Mesendoderm (in vitro differentiated cells): ENCODE results near the gene FTCDNL1.

Source experiments
- DNase-seq: peaks from one replicate; pipeline ENCODE4 v3.0.0; 2013
- H2AK5ac ChIP-seq: 2 replicates; pipeline ENCODE4 v1.6.1; 2013; ENCODE audit warnings: low read length, inconsistent platforms
- H2BK120ac ChIP-seq: 2 replicates; pipeline ENCODE4 v1.6.1; 2013; ENCODE audit warnings: low read depth, mild to moderate bottlenecking, low read length, moderate library complexity, mixed read lengths
- H2BK15ac ChIP-seq: replicated peaks from 2 replicates; pipeline ENCODE4 v1.6.1; 2013; ENCODE audit warnings: low read depth, mild to moderate bottlenecking, moderate library complexity
- H2BK5ac ChIP-seq: 2 replicates; pipeline ENCODE4 v1.6.1; 2013; ENCODE audit warnings: low read length, inconsistent platforms
- H3K18ac ChIP-seq: 2 replicates; pipeline ENCODE4 v1.6.1; 2013; ENCODE audit warnings: mild to moderate bottlenecking, low read length, mixed read lengths
- H3K23ac ChIP-seq: one replicate; pipeline ENCODE4 v1.6.1; 2013; ENCODE audit warnings: low read length
- H3K27ac ChIP-seq: 2 replicates; pipeline ENCODE4 v1.5.1; 2013; ENCODE audit warnings: low read depth, mild to moderate bottlenecking, inconsistent platforms, low read length, moderate library complexity
- H3K27me3 ChIP-seq: 2 replicates; pipeline ENCODE4 v1.6.1; 2013; ENCODE audit warnings: low read length, control low read depth, mild to moderate bottlenecking, inconsistent platforms; ENCODE audit not compliant: insufficient read depth, poor library complexity
- H3K36me3 ChIP-seq: 2 replicates; pipeline ENCODE4 v1.6.1; 2013; ENCODE audit warnings: low read length, inconsistent platforms; ENCODE audit not compliant: control insufficient read depth, insufficient read depth
- H3K4ac ChIP-seq: one replicate; pipeline ENCODE4 v1.6.1; 2013; ENCODE audit warnings: low read depth, mild to moderate bottlenecking, low read length, moderate library complexity
- H3K4me1 ChIP-seq: 2 replicates; pipeline ENCODE4 v1.6.1; 2013; ENCODE audit warnings: low read depth, low read length, inconsistent platforms; ENCODE audit not compliant: control insufficient read depth
- H3K4me2 ChIP-seq: 2 replicates; pipeline ENCODE4 v1.6.1; 2013; ENCODE audit warnings: low read length
- H3K4me3 ChIP-seq: 2 replicates; pipeline ENCODE4 v1.5.1; 2013; ENCODE audit warnings: mild to moderate bottlenecking, low read length
- H3K56ac ChIP-seq: one replicate; pipeline ENCODE4 v1.6.1; 2013; ENCODE audit warnings: low read length
- H3K79me1 ChIP-seq: 2 replicates; pipeline ENCODE4 v1.6.1; 2013; ENCODE audit warnings: low read length, inconsistent platforms
- H3K79me2 ChIP-seq: 2 replicates; pipeline ENCODE4 v1.6.1; 2013; ENCODE audit warnings: mild to moderate bottlenecking, low read length; ENCODE audit not compliant: control insufficient read depth, insufficient read depth
- H3K9ac ChIP-seq: 2 replicates; pipeline ENCODE4 v1.6.1; 2013; ENCODE audit warnings: low read length, inconsistent platforms
- H4K5ac ChIP-seq: one replicate; pipeline ENCODE4 v1.6.1; 2013; ENCODE audit warnings: low read length
- H4K8ac ChIP-seq: one replicate; pipeline ENCODE4 v1.6.1; 2013; ENCODE audit warnings: low read depth, mild to moderate bottlenecking, control low read depth, low read length, moderate library complexity
- WGBS: extraction: QIAGEN DNeasy Blood & Tissue Kit; methylation state at CpG from one replicate; pipeline ENCODE4 v1.1.7; 2013; ENCODE audit warnings: low lambda C conversion rate, missing lambda C conversion rate; ENCODE audit not compliant: insufficient coverage; ENCODE audit errors: extremely low coverage; 5-methylcytosine and 5-hydroxymethylcytosine counted together

The FTCDNL1 gene

DNA sequence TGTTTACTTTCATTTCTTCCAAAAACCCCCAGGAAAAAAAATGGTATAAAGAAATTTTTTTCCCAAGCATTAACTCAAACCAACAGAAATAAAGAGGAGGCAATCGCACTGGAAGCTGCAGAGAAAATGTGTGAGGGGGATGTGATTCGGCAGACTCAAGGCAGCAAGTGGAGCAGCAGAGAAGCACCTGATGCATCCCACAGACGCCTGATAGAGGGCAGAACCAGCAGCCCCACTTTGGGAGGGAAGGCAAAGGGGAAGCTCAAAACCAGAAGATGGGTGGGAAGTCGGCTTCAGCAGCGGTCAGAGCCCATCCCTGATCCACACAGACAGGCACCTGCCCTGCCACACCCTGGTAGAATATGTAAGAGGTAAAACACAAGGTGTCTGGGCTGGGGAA lies 12.6 kb downstream of the FTCDNL1 start:
- Histone ChIP-seq H3K27ac (no peak overlapping the region), H3K4me3 (no peak overlapping the region), H3K4me2 (no peak overlapping the region), H4K5ac (no peak overlapping the region), H3K18ac (no peak overlapping the region), H4K8ac (no peak overlapping the region), H2BK120ac (no peak overlapping the region), H3K4ac (no peak overlapping the region), H2AK5ac (no peak overlapping the region), H3K79me2 (no peaks in the 10 kb centered on the region), H3K56ac (no peak overlapping the region), H3K4me1 (no peaks in the 10 kb centered on the region), H3K9ac (no peak overlapping the region), H2BK15ac (no peak overlapping the region), H2BK5ac (no peak overlapping the region), H3K23ac (no peak overlapping the region), H3K27me3 (no peaks in the 10 kb centered on the region), H3K36me3 (no peaks in the 10 kb centered on the region), H3K79me1 (no peaks in the 10 kb centered on the region)
- WGBS, result no CpG with 5 or more reads among the region's 5 CpGs
- no peak for DNase-seq

DNA sequence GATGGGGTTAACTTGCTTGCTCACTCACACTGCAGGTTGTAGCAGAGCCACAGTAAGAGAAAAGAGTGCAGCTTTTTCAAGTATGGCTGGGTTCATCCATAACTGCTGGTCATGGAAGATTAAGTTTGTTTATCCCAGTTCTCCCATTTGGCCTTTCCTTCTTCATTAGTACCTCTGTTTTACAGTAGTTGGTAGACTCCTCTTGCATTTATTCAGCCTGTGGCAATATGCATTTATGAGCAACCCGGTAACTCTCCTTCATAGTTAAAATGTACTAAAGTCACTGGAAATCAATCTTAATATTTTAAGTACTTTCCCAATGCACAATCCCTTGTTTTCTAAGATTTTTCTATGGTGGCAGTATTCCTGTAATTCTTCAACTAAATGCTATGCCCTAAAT lies 14.0 kb downstream of the FTCDNL1 start:
- no peak overlapping the region for H3K56ac ChIP-seq
- no peak overlapping the region for H3K23ac ChIP-seq
- no peak overlapping the region for H3K27ac ChIP-seq
- no peaks in the 10 kb centered on the region for H3K79me2 ChIP-seq
- H3K79me1 ChIP-seq, result no peaks in the 10 kb centered on the region
- no peak overlapping the region for H3K4ac ChIP-seq
- no peak overlapping the region for H4K8ac ChIP-seq
- no peaks in the 10 kb centered on the region for H3K36me3 ChIP-seq
- no peak overlapping the region for H3K4me3 ChIP-seq
- no peaks in the 10 kb centered on the region for H3K27me3 ChIP-seq
- DNase-seq, result no peak
- no peak overlapping the region for H3K4me2 ChIP-seq
- H3K18ac ChIP-seq, result no peak overlapping the region
- H2AK5ac ChIP-seq, result no peak overlapping the region
- WGBS, result no CpG with 5 or more reads among the region's 1 CpG
- H4K5ac ChIP-seq, result no peak overlapping the region
- H3K9ac ChIP-seq, result no peak overlapping the region
- H2BK120ac ChIP-seq, result no peak overlapping the region
- no peaks in the 10 kb centered on the region for H3K4me1 ChIP-seq
- H2BK15ac ChIP-seq, result no peak overlapping the region
- no peak overlapping the region for H2BK5ac ChIP-seq

DNA sequence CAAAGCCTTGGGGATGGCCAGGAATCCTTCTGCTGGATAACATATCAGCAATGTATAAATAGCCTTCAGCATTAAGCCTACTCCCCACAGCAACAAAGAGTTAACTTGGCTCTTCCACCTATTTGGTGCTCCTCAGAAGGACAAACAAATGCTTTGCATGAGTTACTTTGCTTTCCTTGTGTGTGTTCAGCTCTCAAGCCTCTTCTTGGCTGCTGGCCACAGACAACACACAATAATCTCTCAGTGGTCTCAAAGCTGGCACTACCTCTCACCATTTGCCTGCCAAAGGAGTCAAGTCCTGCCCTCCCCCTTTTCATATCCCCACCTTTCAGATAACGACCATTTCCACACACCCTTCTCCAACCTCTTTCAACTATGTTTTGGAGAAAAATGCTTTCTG lies 17.5 kb downstream of the FTCDNL1 start:
- DNase-seq, result no peak
- Histone ChIP-seq H3K79me1 (no peaks in the 10 kb centered on the region), H3K23ac (no peak overlapping the region), H2AK5ac (no peak overlapping the region), H3K4me1 (no peaks in the 10 kb centered on the region), H2BK120ac (no peak overlapping the region), H3K4ac (no peak overlapping the region), H3K4me2 (no peak overlapping the region), H2BK15ac (no peak overlapping the region), H3K56ac (no peak overlapping the region), H3K79me2 (no peaks in the 10 kb centered on the region), H3K9ac (no peak overlapping the region), H3K36me3 (no peaks in the 10 kb centered on the region), H3K4me3 (no peak overlapping the region), H3K27ac (no peak overlapping the region), H3K27me3 (no peaks in the 10 kb centered on the region), H4K5ac (no peak overlapping the region), H2BK5ac (no peak overlapping the region), H3K18ac (no peak overlapping the region), H4K8ac (no peak overlapping the region)
- WGBS, result no CpG with 5 or more reads among the region's 1 CpG

DNA sequence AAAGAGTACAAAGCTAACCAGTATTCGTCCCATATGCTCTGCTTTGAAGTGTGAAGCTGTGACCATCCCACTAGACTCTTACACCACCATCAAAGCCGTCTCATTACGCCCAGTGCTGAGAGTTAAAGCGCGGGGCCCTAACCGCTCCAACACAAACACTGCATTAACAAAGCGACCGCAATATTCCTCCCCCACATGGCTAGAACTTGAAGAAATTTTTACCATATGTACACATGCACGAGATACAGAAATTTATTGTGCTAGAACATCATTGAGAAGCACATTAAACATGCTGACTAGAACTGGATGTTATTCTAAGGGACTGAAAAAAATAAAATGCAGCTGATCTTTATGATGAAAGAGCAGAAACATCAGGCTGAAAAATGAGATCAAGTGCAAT lies 20.5 kb downstream of the FTCDNL1 start:
- no peak overlapping the region for H3K9ac ChIP-seq
- no peak overlapping the region for H2AK5ac ChIP-seq
- H3K79me2 ChIP-seq, result no peaks in the 10 kb centered on the region
- H3K79me1 ChIP-seq, result no peaks in the 10 kb centered on the region
- no peaks in the 10 kb centered on the region for H3K4me1 ChIP-seq
- H3K4me2 ChIP-seq, result no peak overlapping the region
- no peak overlapping the region for H3K4me3 ChIP-seq
- H3K23ac ChIP-seq, result no peak overlapping the region
- no peaks in the 10 kb centered on the region for H3K36me3 ChIP-seq
- H2BK120ac ChIP-seq, result no peak overlapping the region
- H3K18ac ChIP-seq, result no peak overlapping the region
- H2BK15ac ChIP-seq, result no peak overlapping the region
- H4K5ac ChIP-seq, result no peak overlapping the region
- DNase-seq, result no peak
- H4K8ac ChIP-seq, result no peak overlapping the region
- no peak overlapping the region for H3K56ac ChIP-seq
- H3K27ac ChIP-seq, result no peak overlapping the region
- H3K27me3 ChIP-seq, result no peaks in the 10 kb centered on the region
- H2BK5ac ChIP-seq, result no peak overlapping the region
- WGBS, result no CpG with 5 or more reads among the region's 9 CpGs
- no peak overlapping the region for H3K4ac ChIP-seq

DNA sequence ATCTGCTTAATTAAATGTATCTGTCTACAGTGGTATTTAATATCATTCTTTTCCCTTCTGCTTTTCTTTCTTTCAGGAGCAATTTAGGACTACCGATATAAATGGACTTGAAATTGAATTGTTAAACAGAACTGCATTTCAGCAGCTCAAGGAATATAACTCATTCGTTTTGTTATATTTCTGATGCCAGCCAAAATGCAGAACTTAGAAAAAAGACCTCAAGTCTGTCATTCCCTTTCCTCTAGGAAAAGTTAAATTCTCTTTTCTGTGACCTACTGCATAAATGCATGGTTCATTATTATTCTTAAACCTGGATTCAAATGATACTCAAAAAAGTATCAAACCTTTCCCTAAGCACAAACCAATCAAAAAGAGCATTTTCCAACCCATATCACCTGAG lies 21.4 kb downstream of the FTCDNL1 start:
- Histone ChIP-seq H3K27me3 (no peaks in the 10 kb centered on the region), H2BK15ac (no peak overlapping the region), H2BK120ac (no peak overlapping the region), H3K18ac (no peak overlapping the region), H3K56ac (no peak overlapping the region), H3K23ac (no peak overlapping the region), H3K9ac (no peak overlapping the region), H4K8ac (no peak overlapping the region), H3K4me3 (no peak overlapping the region), H3K27ac (no peak overlapping the region), H3K79me1 (no peaks in the 10 kb centered on the region), H3K4me2 (no peak overlapping the region), H3K4ac (no peak overlapping the region), H3K4me1 (no peaks in the 10 kb centered on the region), H2BK5ac (no peak overlapping the region), H2AK5ac (no peak overlapping the region), H3K36me3 (no peaks in the 10 kb centered on the region), H4K5ac (no peak overlapping the region), H3K79me2 (no peaks in the 10 kb centered on the region)
- no peak for DNase-seq
- WGBS, result no CpG with 5 or more reads among the region's 2 CpGs

DNA sequence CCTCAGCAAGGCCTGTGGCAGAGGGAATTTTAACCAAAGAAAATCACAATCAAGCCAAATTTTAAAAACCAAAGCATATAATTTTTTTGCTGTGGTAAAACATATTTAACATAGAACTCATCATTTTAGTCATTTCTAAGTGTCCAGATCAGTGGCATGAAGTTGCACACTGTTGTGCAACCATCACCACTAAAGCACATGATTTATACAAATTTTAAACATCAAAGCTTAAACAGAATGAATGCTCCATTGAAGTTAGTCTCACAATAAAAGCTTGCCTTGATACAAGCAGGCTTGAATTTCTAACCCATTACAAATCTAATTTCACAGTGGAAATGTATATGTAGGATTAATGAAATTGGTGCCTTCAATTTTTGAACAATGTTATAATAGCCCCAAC lies 31.2 kb downstream of the FTCDNL1 start:
- no peak overlapping the region for H3K4me3 ChIP-seq

More for the DNA sequence above, 31.2 kb downstream of the FTCDNL1 start:
- H3K4ac ChIP-seq, result no peak overlapping the region
- no peak overlapping the region for H2BK5ac ChIP-seq
- no peak overlapping the region for H3K4me2 ChIP-seq
- no peak overlapping the region for H4K8ac ChIP-seq
- no peaks in the 10 kb centered on the region for H3K79me2 ChIP-seq
- H3K18ac ChIP-seq, result no peak overlapping the region
- no peaks in the 10 kb centered on the region for H3K4me1 ChIP-seq
- H3K27me3 ChIP-seq, result no peaks in the 10 kb centered on the region
- H4K5ac ChIP-seq, result no peak overlapping the region
- H3K27ac ChIP-seq, result no peak overlapping the region
- no peak overlapping the region for H2BK120ac ChIP-seq
- DNase-seq, result no peak
- no peak overlapping the region for H3K23ac ChIP-seq
- no peak overlapping the region for H3K56ac ChIP-seq
- H3K36me3 ChIP-seq, result no peaks in the 10 kb centered on the region
- no peak overlapping the region for H2AK5ac ChIP-seq
- no peak overlapping the region for H2BK15ac ChIP-seq
- no peak overlapping the region for H3K9ac ChIP-seq
- no peaks in the 10 kb centered on the region for H3K79me1 ChIP-seq
